MM.1S (cell line): ENCODE data around the gene PTPRG.

ENCODE experiments used
- DNase-seq: peaks from one replicate; pipeline ENCODE4 v3.0.0-alpha.2; 2015
- H2AFZ ChIP-seq: fragments of 300-600 bp; sonication (generic); 2 replicates; pipeline ENCODE4 v1.6.0; 2016; ENCODE audit warnings: antibody characterized with exemption, low read length
- H3F3A ChIP-seq: fragments of 300-600 bp; sonication (generic); 2 replicates; pipeline ENCODE4 v1.6.1; 2016; ENCODE audit warnings: mild to moderate bottlenecking, antibody characterized with exemption, low read length, moderate library complexity, mixed read lengths; ENCODE audit not compliant: insufficient read depth
- H3K27ac ChIP-seq: fragments of 300-600 bp; sonication (generic); 2 replicates; pipeline ENCODE4 v1.5.1; 2016; ENCODE audit warnings: mild to moderate bottlenecking, low read length
- H3K27me3 ChIP-seq: fragments of 300-600 bp; sonication (generic); replicated peaks from 2 replicates; pipeline ENCODE4 v1.6.0; 2016; ENCODE audit warnings: low read length; ENCODE audit not compliant: insufficient read depth
- H3K36me3 ChIP-seq: fragments of 300-600 bp; sonication (generic); replicated peaks from 2 replicates; pipeline ENCODE4 v1.6.1; 2016; ENCODE audit warnings: mild to moderate bottlenecking, low read length, mixed read lengths; ENCODE audit not compliant: insufficient read depth
- H3K4me1 ChIP-seq: fragments of 300-600 bp; sonication (generic); 2 replicates; pipeline ENCODE4 v1.6.1; 2016; ENCODE audit warnings: low read length, mixed read lengths
- H3K4me2 ChIP-seq: fragments of 300-600 bp; sonication (generic); 2 replicates; pipeline ENCODE4 v1.6.0; 2016; ENCODE audit warnings: low read depth, low read length
- H3K4me3 ChIP-seq: fragments of 300-600 bp; sonication (generic); 2 replicates; pipeline ENCODE4 v1.5.1; 2016; ENCODE audit warnings: low read length, mixed read lengths
- H3K79me2 ChIP-seq: fragments of 300-600 bp; sonication (generic); 2 replicates; pipeline ENCODE4 v1.6.1; 2016; ENCODE audit warnings: mixed run types, low read length, mixed read lengths
- H3K9ac ChIP-seq: fragments of 300-600 bp; sonication (generic); 2 replicates; pipeline ENCODE4 v1.6.1; 2016; ENCODE audit warnings: low read length, mixed read lengths
- H3K9me2 ChIP-seq: fragments of 300-600 bp; sonication (generic); replicated peaks from 2 replicates; pipeline ENCODE4 v1.6.1; 2016; ENCODE audit warnings: mild to moderate bottlenecking, low read length, mixed read lengths; ENCODE audit not compliant: insufficient read depth
- H3K9me3 ChIP-seq: fragments of 300-600 bp; sonication (generic); replicated peaks from 2 replicates; pipeline ENCODE4 v1.6.1; 2016; ENCODE audit warnings: mild to moderate bottlenecking, low read length, mixed read lengths; ENCODE audit not compliant: insufficient read depth
- H4K20me1 ChIP-seq: fragments of 300-600 bp; sonication (generic); 2 replicates; pipeline ENCODE4 v1.6.1; 2016; ENCODE audit warnings: mild to moderate bottlenecking, low read length, moderate library complexity, mixed read lengths; ENCODE audit not compliant: insufficient read depth
- CTCF ChIP-seq: fragments of 300-600 bp; sonication (generic); IDR thresholded peaks from 2 replicates; pipeline ENCODE4 v1.5.1; 2016; ENCODE audit warnings: antibody characterized with exemption, low read length, mixed read lengths
- EZH2 ChIP-seq: fragments of 300-600 bp; sonication (generic); optimal IDR thresholded peaks from 2 replicates; pipeline ENCODE3; 2017; ENCODE audit warnings: low read depth, mild to moderate bottlenecking, antibody characterized with exemption, low read length, mixed read lengths
- EZH2phosphoT487 ChIP-seq: fragments of 300-600 bp; sonication (generic); IDR thresholded peaks from 2 replicates; pipeline ENCODE4 v1.6.1; 2018; ENCODE audit warnings: antibody characterized with exemption, low read length

Gene PTPRG

GRCh38 chr3:61646360-61646759 lies 85.0 kb downstream of the PTPRG start:
- Histone ChIP-seq H3F3A (no peaks in the 10 kb centered on the region), H2AFZ (no peak overlapping the region), H3K36me3 (no peaks in the 10 kb centered on the region), H4K20me1 (no peaks in the 10 kb centered on the region), H3K79me2 (peaks cover 94% of the 10 kb centered on the region), H3K27me3 (no peaks in the 10 kb centered on the region), H3K9ac (no peak overlapping the region), H3K27ac (no peak overlapping the region), H3K4me3 (no peak overlapping the region), H3K4me1 (no peaks in the 10 kb centered on the region), H3K9me2 (no peaks in the 10 kb centered on the region), H3K9me3 (no peaks in the 10 kb centered on the region), H3K4me2 (no peak overlapping the region)
- DNase-seq, result no peak
- TF ChIP-seq CTCF, result no peak
- TF ChIP-seq EZH2, result no peak
- no peak for TF ChIP-seq EZH2phosphoT487

- H3K9me3 ChIP-seq, result no peaks in the 10 kb centered on the region
- H3K9me2 ChIP-seq, result no peaks in the 10 kb centered on the region
- no peak for DNase-seq
- H4K20me1 ChIP-seq, result no peaks in the 10 kb centered on the region
- H3K4me3 ChIP-seq, result no peak overlapping the region
- H3K36me3 ChIP-seq, result no peaks in the 10 kb centered on the region
- no peaks in the 10 kb centered on the region for H3F3A ChIP-seq
- H3K79me2 ChIP-seq, result peaks cover 90% of the 10 kb centered on the region
- no peaks in the 10 kb centered on the region for H3K27me3 ChIP-seq
- H3K4me1 ChIP-seq, result no peaks in the 10 kb centered on the region
- H3K27ac ChIP-seq, result no peak overlapping the region
- no peak overlapping the region for H3K4me2 ChIP-seq
- no peak overlapping the region for H2AFZ ChIP-seq
- TF ChIP-seq EZH2, result no peak
- no peak for TF ChIP-seq EZH2phosphoT487
- TF ChIP-seq CTCF, result no peak
- no peak overlapping the region for H3K9ac ChIP-seq
Measured at GRCh38 chr3:61646851-61647525, 85.6 kb downstream of the PTPRG start.

GRCh38 chr3:61648481-61648880 lies 87.1 kb downstream of the PTPRG start:
- H3K27ac ChIP-seq, result no peak overlapping the region
- TF ChIP-seq EZH2 (no peak), EZH2phosphoT487 (no peak), CTCF (no peak)
- no peaks in the 10 kb centered on the region for H3K36me3 ChIP-seq
- no peaks in the 10 kb centered on the region for H4K20me1 ChIP-seq
- H2AFZ ChIP-seq, result no peak overlapping the region
- DNase-seq, result no peak
- H3K4me3 ChIP-seq, result no peak overlapping the region
- H3K27me3 ChIP-seq, result no peaks in the 10 kb centered on the region
- no peaks in the 10 kb centered on the region for H3F3A ChIP-seq
- H3K4me2 ChIP-seq, result no peak overlapping the region
- no peaks in the 10 kb centered on the region for H3K9me2 ChIP-seq
- H3K4me1 ChIP-seq, result no peaks in the 10 kb centered on the region
- peaks cover 78% of the 10 kb centered on the region for H3K79me2 ChIP-seq
- H3K9ac ChIP-seq, result no peak overlapping the region
- no peaks in the 10 kb centered on the region for H3K9me3 ChIP-seq
